HG03378 (cell line): ENCODE data around the gene EXOC3L2.
"Not testable (repeated sequence)": the region's sequence is repeated elsewhere in the genome, so short reads cannot be mapped to it uniquely, and the experiment has no call there.

Experiments
- ATAC-seq: cut with Tn5 transposase; IDR thresholded peaks from one replicate; pipeline ENCODE4 v1.9.1; 2021; ENCODE audit warnings: mild to moderate bottlenecking, moderate library complexity; ENCODE audit not compliant: unreplicated experiment

The EXOC3L2 gene

GRCh38 chr19:45256836-45257235 is 11.6 kb upstream of the EXOC3L2 start:
- ATAC-seq = no peak

GRCh38 chr19:45255611-45256157 is 10.5 kb upstream of the EXOC3L2 start:
- ATAC-seq = no peak

GRCh38 chr19:45254044-45254531 is 8.9 kb upstream of the EXOC3L2 start:
- no peak for ATAC-seq

- ATAC-seq = no peak
These were observed 8.3 kb upstream of the EXOC3L2 start for GRCh38 chr19:45253396-45254027.

- no peak for ATAC-seq
These were observed 6.5 kb upstream of the EXOC3L2 start for GRCh38 chr19:45251452-45252354.

GRCh38 chr19:45250832-45251451 is 5.7 kb upstream of the EXOC3L2 start, which contains the start of gene MARK4:
TSS of gene MARK4 (plus strand) at chr19:45251271. CDS start at chr19:45251589, 318 bp downstream.
- no peak for ATAC-seq

- ATAC-seq = no peak
These were observed 5.1 kb upstream of the EXOC3L2 start for GRCh38 chr19:45250216-45250831.

- ATAC-seq = no peak
These were observed 4.2 kb upstream of the EXOC3L2 start for GRCh38 chr19:45249261-45250033.

- no peak for ATAC-seq
These were observed 1.9 kb upstream of the EXOC3L2 start for GRCh38 chr19:45247136-45247535.

GRCh38 chr19:45245826-45246225 is 619 bp upstream of the EXOC3L2 start:
- ATAC-seq = no peak

GRCh38 chr19:45244133-45244794 is 943 bp downstream of the EXOC3L2 start:
- ATAC-seq = no peak

GRCh38 chr19:45243144-45243732 is 2.0 kb downstream of the EXOC3L2 start:
- ATAC-seq = no peak

- ATAC-seq = no peak
These were observed 6.7 kb downstream of the EXOC3L2 start for GRCh38 chr19:45238556-45238955.

GRCh38 chr19:45235485-45235884 is 9.7 kb downstream of the EXOC3L2 start:
- no peak for ATAC-seq

GRCh38 chr19:45234089-45234869 is 10.9 kb downstream of the EXOC3L2 start:
- no peak for ATAC-seq

- no peak for ATAC-seq
These were observed 13.3 kb downstream of the EXOC3L2 start for GRCh38 chr19:45231891-45232290.

GRCh38 chr19:45229056-45229455 is 16.2 kb downstream of the EXOC3L2 start:
- not testable (repeated sequence) for ATAC-seq

GRCh38 chr19:45224645-45225044 is 20.6 kb downstream of the EXOC3L2 start:
- no peak for ATAC-seq
